ENCODE measurements around the gene MOB3B. TPM values are rescaled to one million over a fixed set of nuclear protein-coding genes. Genes with fewer than 3 reads are reported as not detected.

Gene MOB3B
- total RNA-seq, 1 donor from 2014 or later: 21.8 TPM

DNA sequence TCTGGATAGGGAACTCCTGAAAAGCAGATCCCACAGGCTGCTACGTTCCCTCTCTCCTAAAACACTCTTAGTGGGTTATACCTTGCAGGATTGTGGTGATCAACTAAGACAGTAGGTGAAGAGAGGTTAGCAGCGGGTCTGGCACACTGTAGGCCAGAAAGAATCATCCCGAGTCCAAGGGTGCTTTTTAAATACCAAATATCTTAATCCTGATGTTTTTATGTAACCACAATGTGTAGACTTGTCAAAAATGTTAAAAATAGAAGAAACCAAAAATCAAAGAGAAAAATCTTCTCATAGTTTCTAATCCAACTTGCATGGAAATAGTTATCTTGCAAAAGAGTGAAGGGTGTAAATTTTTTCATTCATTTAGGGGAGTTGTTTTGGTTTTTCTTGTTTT lies 57.8 kb downstream of the MOB3B start:
- Mint-ChIP-seq H3K4me3 (no peak overlapping the region), H3K4me1 (peaks cover 72% of the 10 kb centered on the region), H3K36me3 (ENCODE audit: low read depth) (peaks cover 10% of the 10 kb centered on the region), H3K9me3 (no peaks in the 10 kb centered on the region), H3K27me3 (ENCODE audit: low read depth) (no peaks in the 10 kb centered on the region), H3K27ac (ENCODE audit: unreplicated experiment) (no peak overlapping the region)
- TF ChIP-seq, protein P1, sequence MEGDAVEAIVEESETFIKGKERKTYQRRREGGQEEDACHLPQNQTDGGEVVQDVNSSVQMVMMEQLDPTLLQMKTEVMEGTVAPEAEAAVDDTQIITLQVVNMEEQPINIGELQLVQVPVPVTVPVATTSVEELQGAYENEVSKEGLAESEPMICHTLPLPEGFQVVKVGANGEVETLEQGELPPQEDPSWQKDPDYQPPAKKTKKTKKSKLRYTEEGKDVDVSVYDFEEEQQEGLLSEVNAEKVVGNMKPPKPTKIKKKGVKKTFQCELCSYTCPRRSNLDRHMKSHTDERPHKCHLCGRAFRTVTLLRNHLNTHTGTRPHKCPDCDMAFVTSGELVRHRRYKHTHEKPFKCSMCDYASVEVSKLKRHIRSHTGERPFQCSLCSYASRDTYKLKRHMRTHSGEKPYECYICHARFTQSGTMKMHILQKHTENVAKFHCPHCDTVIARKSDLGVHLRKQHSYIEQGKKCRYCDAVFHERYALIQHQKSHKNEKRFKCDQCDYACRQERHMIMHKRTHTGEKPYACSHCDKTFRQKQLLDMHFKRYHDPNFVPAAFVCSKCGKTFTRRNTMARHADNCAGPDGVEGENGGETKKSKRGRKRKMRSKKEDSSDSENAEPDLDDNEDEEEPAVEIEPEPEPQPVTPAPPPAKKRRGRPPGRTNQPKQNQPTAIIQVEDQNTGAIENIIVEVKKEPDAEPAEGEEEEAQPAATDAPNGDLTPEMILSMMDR (conservative IDR thresholded peaks at IDR 0.05): no peak
- no peak for DNase-seq (ENCODE audit: low read depth, low spot score)

DNA sequence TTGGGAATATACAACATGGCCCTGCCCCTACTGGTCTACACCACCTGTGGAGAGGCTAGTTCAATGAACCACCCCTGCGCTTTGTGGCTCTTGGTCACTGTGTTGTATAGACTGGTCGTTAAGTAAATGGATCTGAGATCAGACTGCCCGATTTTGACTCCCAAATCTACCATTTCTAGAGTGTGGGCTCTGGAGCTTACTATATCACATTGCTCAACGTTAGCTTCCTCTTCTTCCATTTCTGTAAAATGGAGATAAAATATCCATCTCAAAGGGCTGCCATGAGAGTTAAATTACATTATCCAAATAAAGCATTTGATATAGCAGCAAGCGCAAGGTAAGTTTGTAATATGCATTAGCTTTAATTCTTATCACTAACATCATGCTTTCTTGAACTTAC lies 58.2 kb downstream of the MOB3B start:
- no peak overlapping the region for H3K27ac Mint-ChIP-seq (ENCODE audit: unreplicated experiment)
- H3K9me3 Mint-ChIP-seq: no peaks in the 10 kb centered on the region
- H3K27me3 Mint-ChIP-seq (ENCODE audit: low read depth): no peaks in the 10 kb centered on the region
- H3K4me1 Mint-ChIP-seq: peaks cover 72% of the 10 kb centered on the region
- peaks cover 11% of the 10 kb centered on the region for H3K36me3 Mint-ChIP-seq (ENCODE audit: low read depth)
- no peak for DNase-seq (ENCODE audit: low read depth, low spot score)
- TF ChIP-seq, protein P1 (conservative IDR thresholded peaks at IDR 0.05): no peak
- no peak overlapping the region for H3K4me3 Mint-ChIP-seq

DNA sequence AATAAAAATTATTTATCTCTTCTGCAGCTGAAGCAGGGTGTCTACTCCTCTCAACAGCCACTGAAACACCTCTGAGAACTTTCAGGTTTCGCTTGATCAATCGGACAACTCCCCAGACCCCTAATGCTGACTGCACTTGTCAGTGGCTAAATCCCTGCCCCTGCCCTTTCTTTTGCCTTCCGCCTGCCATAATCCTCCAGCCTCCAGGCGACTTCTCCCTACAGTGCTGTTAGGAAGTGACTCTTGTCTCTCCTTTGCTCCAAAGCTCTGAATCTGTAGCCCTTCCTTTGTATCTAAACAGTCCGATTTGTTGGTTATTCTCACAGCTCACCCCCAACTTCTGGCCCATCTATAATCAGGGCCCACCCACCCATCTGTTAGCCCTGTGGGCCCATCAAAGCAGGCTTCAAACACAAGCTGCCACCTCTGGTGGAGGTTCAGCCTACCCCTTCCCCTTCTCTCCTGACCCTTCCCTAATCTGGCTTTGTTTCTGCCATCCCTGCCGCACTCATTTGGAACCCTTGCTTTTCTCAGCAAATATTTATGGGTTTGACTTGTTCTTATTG lies 59.2 kb downstream of the MOB3B start:
- H3K27me3 Mint-ChIP-seq (ENCODE audit: low read depth): no peaks in the 10 kb centered on the region
- peak overlapping the region; percentile 10 for H3K4me3 Mint-ChIP-seq
- H3K27ac Mint-ChIP-seq (ENCODE audit: unreplicated experiment): peak overlapping the region; percentile 89
- no peaks in the 10 kb centered on the region for H3K9me3 Mint-ChIP-seq
- TF ChIP-seq, protein P1 (conservative IDR thresholded peaks at IDR 0.05): no peak
- DNase-seq (ENCODE audit: low read depth, low spot score): peak; percentile 8
- H3K36me3 Mint-ChIP-seq (ENCODE audit: low read depth): peaks cover 10% of the 10 kb centered on the region
- H3K4me1 Mint-ChIP-seq: peaks cover 66% of the 10 kb centered on the region

DNA sequence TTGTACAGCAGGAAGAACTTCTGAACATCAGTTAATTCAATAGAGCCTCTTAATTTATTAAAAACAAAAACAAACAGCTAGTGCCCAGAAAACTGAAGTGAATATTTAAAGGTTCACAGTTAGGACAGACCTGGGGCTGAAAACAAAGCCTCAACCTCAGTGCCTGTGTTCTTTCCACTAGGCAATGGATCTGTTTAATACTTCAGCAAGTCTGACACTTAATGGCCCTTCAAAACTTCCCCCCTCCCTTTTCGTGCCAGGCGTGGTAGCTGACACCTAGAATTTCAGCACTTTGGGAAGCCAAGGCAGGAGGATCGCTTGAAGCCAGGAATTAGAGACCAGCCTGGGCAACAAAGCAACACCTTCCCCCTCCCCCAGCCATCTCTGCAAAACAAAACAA lies 60.1 kb downstream of the MOB3B start:
- TF ChIP-seq, protein P1 (conservative IDR thresholded peaks at IDR 0.05): no peak
- Mint-ChIP-seq H3K4me3 (no peak overlapping the region), H3K36me3 (ENCODE audit: low read depth) (peaks cover 10% of the 10 kb centered on the region), H3K27me3 (ENCODE audit: low read depth) (no peaks in the 10 kb centered on the region), H3K9me3 (no peaks in the 10 kb centered on the region), H3K27ac (ENCODE audit: unreplicated experiment) (peak overlapping the region; percentile 72), H3K4me1 (peaks cover 61% of the 10 kb centered on the region)
- DNase-seq (ENCODE audit: low read depth, low spot score): no peak

DNA sequence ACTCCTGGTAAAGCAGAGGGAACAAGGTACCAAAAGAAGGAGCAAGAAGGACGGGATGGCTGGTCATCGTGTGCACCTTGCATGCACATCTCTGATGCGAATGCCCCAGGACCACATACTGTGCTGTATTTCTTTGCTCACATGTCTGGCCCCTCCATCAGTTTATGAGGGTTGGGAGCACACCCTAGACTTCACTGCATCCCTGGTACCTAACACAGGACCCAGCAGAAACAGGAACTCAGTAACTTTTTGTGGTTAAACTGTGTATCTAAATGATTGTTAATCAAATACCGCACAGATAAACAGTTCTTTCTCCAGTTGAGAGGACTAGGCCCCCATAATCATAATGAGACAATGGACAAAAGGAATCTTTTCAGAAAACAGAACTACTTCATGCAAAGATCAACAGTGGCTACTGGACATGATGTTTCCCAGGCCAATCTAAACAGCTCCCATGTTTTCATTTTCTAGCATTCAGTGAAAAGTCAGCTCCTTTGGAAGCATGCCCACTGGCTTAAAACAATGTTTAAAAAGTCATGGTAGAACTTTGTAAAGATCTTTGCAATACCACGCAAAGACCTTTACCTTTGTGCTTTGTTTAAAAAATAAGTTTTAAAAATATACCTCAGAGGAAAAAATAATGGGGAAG lies 61.0 kb downstream of the MOB3B start:
- no peaks in the 10 kb centered on the region for H3K27me3 Mint-ChIP-seq (ENCODE audit: low read depth)
- TF ChIP-seq, protein P1 (conservative IDR thresholded peaks at IDR 0.05): no peak
- H3K27ac Mint-ChIP-seq (ENCODE audit: unreplicated experiment): no peak overlapping the region
- DNase-seq (ENCODE audit: low read depth, low spot score): no peak
- peaks cover 58% of the 10 kb centered on the region for H3K4me1 Mint-ChIP-seq
- no peak overlapping the region for H3K4me3 Mint-ChIP-seq
- H3K36me3 Mint-ChIP-seq (ENCODE audit: low read depth): peaks cover 10% of the 10 kb centered on the region
- no peaks in the 10 kb centered on the region for H3K9me3 Mint-ChIP-seq
